ENCODE results near the gene C10orf105.

DNA sequence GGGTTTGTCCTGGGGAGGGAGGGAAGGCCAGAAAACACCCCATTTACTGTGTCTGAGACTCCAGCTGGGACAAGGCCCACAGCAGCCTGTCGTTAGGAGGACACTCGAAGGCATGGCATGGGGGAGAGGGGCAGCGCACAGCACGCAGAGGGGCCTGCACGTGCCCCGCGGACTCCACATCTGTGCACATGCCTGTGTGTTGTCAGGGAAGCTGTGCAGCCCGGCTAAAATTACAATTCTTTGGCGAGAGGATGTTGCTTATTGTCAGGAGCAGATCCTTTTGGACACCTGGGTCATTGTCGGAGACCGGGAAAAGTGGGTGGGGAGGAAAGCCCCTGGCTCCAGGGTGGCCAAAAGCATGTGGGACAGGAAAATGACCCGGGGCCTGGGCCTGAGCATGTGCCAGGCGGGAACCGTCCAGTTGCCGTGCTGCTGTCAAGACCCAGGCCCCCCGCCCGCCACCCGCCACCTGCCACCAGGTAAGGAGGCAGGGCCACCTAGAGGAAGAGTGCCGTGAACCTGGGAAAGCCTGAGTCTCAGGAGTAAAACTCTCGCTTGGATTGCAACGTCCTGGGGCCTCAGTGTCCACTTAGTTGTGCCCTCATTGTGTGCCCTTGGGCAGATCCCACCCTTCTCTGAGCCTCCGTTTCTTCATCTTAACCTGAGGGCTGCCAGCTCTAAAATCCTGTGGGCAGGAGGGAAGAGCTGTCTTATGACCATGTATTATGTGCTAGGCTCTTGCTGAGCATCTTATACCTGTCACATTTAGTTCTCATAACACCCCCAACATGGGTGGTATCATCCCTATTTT, 46.5 kb upstream of the C10orf105 start:
- no peak for TF ChIP-seq KLF15 (CRISPR knock-in tag; IDR thresholded peaks at IDR 0.05; ENCODE audit: borderline replicate concordance)
- TF ChIP-seq MXI1 (IDR thresholded peaks at IDR 0.05; ENCODE audit: borderline replicate concordance, low read depth, low read length) = no peak
- no peak for TF ChIP-seq TAF1 (CRISPR knock-in tag; IDR thresholded peaks at IDR 0.05)
- no peak for TF ChIP-seq JUND (CRISPR knock-in tag; IDR thresholded peaks at IDR 0.05)
- TF ChIP-seq, protein P1, sequence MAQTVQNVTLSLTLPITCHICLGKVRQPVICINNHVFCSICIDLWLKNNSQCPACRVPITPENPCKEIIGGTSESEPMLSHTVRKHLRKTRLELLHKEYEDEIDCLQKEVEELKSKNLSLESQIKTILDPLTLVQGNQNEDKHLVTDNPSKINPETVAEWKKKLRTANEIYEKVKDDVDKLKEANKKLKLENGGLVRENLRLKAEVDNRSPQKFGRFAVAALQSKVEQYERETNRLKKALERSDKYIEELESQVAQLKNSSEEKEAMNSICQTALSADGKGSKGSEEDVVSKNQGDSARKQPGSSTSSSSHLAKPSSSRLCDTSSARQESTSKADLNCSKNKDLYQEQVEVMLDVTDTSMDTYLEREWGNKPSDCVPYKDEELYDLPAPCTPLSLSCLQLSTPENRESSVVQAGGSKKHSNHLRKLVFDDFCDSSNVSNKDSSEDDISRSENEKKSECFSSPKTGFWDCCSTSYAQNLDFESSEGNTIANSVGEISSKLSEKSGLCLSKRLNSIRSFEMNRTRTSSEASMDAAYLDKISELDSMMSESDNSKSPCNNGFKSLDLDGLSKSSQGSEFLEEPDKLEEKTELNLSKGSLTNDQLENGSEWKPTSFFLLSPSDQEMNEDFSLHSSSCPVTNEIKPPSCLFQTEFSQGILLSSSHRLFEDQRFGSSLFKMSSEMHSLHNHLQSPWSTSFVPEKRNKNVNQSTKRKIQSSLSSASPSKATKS (CRISPR knock-in tag; IDR thresholded peaks at IDR 0.05) = no peak
- TF ChIP-seq RAD21 (CRISPR knock-in tag; IDR thresholded peaks at IDR 0.05) = no peak
- no peak for TF ChIP-seq CENPX (CRISPR knock-in tag; IDR thresholded peaks at IDR 0.05)
- no peak for TF ChIP-seq EZH2 (conservative IDR thresholded peaks at IDR 0.05; ENCODE audit: low read depth, low read length)
- TF ChIP-seq, protein P2, sequence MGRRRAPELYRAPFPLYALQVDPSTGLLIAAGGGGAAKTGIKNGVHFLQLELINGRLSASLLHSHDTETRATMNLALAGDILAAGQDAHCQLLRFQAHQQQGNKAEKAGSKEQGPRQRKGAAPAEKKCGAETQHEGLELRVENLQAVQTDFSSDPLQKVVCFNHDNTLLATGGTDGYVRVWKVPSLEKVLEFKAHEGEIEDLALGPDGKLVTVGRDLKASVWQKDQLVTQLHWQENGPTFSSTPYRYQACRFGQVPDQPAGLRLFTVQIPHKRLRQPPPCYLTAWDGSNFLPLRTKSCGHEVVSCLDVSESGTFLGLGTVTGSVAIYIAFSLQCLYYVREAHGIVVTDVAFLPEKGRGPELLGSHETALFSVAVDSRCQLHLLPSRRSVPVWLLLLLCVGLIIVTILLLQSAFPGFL (CRISPR knock-in tag; IDR thresholded peaks at IDR 0.05) = no peak
- TF ChIP-seq, protein P3, sequence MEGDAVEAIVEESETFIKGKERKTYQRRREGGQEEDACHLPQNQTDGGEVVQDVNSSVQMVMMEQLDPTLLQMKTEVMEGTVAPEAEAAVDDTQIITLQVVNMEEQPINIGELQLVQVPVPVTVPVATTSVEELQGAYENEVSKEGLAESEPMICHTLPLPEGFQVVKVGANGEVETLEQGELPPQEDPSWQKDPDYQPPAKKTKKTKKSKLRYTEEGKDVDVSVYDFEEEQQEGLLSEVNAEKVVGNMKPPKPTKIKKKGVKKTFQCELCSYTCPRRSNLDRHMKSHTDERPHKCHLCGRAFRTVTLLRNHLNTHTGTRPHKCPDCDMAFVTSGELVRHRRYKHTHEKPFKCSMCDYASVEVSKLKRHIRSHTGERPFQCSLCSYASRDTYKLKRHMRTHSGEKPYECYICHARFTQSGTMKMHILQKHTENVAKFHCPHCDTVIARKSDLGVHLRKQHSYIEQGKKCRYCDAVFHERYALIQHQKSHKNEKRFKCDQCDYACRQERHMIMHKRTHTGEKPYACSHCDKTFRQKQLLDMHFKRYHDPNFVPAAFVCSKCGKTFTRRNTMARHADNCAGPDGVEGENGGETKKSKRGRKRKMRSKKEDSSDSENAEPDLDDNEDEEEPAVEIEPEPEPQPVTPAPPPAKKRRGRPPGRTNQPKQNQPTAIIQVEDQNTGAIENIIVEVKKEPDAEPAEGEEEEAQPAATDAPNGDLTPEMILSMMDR (CRISPR knock-in tag; IDR thresholded peaks at IDR 0.05) = no peak
